GM04504 (cell line): ENCODE results near the gene TPM4.

Experiments
- DNase-seq: peaks from one replicate; pipeline ENCODE4 v3.0.0-alpha.2; 2012; ENCODE audit warnings: low read depth

Gene TPM4

DNA sequence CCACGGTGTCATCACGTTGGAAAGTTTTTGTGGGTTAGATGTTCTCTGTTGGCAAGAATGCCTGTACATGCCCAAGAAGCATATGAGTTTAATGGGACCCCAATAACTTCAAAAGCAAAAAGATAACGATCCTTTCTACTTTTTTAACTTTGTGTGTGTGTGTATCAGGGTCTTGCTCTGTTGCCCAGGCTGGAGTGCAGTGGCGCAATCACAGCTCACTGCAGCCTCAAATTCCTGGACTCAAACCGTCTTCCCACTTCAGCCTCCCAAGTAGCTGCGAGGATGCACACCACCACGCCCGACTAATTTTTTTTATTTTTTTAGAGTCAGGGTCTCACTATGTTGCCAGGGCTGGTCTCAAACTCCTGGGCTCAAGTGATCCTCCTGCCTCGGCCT lies 34.3 kb upstream of the TPM4 start:
- no peak for DNase-seq

GRCh38 chr19:16042533-16043085 lies 33.7 kb upstream of the TPM4 start:
- no peak for DNase-seq

DNA sequence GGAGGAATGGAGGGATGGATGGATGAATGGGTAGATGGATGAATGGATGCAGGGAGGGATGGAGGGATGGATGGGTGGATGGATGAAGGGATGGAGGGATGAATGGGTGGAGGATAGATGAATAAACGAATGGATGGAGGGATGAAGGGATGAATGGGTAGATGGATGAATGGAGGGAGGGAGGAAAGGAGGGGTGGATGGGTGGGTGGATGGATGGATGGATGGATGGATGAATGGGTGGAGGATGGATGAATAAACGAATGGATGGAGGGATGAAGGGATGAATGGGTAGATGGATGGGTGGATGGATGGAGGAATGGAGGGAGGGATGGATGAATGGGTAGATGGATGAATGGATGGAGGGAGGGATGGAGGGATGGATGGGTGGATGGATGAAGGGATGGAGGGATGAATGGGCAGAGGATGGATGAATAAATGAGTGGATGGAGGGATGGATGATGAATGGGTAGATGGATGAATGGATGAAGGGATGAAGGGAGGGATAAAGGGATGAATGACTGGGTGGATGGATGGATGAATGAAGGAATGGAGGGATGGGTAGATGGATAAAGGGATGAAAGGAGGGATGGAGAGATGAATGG lies 33.0 kb upstream of the TPM4 start:
- no peak for DNase-seq

- DNase-seq = no peak
Observed at GRCh38 chr19:16044746-16045145, 31.5 kb upstream of the TPM4 start.

- DNase-seq = no peak
Observed at GRCh38 chr19:16045171-16045570, 31.1 kb upstream of the TPM4 start.

- no peak for DNase-seq
Observed at GRCh38 chr19:16045893-16046292, 30.4 kb upstream of the TPM4 start.

DNA sequence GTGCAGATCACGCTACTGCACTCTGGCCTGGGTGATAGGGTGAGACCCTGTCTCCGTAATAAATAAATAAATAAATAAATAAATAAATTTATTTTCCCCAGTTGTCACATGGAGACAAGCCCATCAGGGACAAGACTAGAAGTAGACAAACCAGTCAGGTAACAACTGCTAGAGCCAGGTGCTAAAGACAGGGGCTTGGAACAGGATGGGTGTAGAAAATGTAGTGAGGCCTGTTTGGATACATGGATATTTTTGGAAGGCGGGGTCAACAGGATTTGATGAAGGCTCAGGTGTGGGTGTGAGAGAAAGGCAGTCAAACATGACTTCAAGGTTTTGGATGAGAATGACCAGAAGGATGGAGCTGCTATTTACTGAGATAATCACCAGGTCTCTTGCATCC lies 27.7 kb upstream of the TPM4 start:
- DNase-seq = no peak

GRCh38 chr19:16051254-16052025 lies 24.9 kb upstream of the TPM4 start:
- no peak for DNase-seq

DNA sequence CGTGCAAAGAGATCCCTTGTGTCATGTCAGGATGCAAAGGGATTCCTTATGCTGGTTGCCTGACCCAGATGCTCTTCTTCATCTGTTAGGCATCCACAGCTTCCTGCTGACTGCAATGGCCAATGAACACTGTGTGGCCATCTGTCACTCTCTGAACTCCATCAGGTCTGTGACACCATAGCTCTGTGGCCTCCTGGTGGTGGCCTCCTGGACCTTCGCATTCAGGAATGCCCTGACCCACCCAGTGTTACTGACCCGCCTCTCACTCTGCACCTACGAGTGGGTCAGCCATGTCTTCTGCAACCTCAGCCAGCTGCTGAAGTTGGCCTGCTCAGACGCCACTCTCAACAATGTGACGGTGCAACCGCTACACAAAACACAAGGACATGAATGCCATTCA lies 23.9 kb upstream of the TPM4 start:
- no peak for DNase-seq

- DNase-seq = no peak
Observed at GRCh38 chr19:16057062-16057461, 19.2 kb upstream of the TPM4 start.

- DNase-seq = no peak
Observed at GRCh38 chr19:16060294-16060693, 16.0 kb upstream of the TPM4 start.

DNA sequence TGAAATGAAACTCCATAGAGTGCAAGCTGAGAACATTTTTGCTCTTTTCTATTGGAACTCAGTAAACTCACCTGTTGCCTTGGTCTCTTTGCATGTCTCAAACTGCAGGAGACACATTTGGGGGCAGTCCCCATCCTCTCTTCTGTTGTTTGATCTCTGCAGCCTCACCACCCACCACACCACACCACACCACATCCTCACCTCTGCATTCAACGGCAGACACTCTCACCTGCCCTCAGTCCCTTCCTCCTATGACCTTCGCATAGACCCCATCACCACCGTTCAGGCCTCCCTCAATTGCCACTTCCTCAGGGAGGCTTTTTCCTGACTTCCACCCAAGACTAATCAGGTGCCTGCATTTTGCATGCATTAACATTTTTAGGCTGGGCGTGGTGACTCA lies 14.4 kb upstream of the TPM4 start:
- DNase-seq = no peak

- no peak for DNase-seq
Observed at GRCh38 chr19:16062789-16063188, 13.5 kb upstream of the TPM4 start.

DNA sequence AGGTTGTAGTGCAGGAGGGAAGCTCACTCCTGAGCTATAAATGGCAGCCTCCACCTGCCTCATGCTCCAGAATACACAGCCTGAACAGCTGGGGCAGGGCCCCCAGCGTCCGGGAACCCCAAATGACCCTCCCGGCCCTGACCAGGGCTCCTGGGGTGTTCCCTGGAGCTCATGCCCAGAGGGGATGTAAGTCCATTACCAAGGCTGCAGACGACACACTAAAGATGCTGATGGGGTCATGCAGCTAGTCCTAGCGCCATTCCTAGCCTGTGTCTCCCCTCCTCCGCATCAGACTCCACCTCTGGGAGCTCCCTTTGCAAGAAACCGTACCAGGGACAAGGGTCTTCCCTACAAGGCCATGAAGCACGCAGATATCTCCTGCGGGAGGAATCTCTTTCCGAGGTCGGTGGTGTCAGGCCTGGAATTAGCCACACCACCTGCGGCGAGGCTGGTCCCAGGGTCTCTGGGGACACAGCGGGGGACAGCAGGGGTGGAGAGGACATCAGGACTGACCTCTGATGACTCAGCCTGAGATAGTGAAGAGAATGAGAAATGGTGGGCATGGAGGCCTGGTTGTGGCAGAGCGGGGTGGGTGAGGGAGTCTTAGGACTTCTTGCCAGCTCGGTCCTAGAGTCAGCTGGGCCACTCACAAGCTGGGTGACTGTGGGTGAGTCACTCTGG lies 11.9 kb upstream of the TPM4 start:
- no peak for DNase-seq

- DNase-seq = no peak
Observed at GRCh38 chr19:16066611-16067104, 9.6 kb upstream of the TPM4 start.

DNA sequence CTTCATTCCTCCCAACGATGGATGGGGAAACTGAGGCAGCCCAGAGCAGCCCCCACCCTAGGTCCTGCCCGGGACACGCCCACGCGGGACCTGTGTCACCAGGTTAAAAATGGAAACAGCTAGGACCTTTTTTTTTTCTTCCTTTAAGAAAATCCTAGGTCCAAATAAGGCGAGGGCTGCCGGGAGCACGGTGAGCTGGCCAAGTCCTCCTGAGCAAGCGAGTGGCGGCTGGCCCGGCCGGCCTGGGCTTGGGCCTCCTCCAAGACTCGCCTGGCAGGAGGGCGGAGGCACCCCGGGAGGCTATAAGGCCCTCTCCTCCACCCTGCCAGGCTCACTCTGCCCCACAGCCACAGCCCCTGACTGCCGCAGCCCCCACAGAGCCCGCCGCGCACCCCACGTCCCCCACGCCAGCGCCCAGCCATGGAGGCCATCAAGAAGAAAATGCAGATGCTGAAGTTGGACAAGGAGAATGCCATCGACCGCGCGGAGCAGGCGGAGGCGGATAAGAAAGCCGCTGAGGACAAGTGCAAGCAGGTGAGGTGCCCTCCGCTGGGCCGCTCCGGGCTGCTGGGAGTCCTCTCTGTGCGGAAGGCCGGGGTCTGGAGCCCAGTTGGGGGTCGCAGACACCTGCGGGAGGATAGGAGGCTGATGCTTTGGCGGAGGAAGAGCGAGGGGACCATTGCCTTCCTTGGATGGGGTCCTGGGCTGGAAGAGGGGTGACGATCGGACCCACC lies 8.9 kb upstream of the TPM4 start:
- peak; percentile 61 for DNase-seq

- DNase-seq = no peak
Observed at GRCh38 chr19:16068696-16069259, 7.5 kb upstream of the TPM4 start.

DNA sequence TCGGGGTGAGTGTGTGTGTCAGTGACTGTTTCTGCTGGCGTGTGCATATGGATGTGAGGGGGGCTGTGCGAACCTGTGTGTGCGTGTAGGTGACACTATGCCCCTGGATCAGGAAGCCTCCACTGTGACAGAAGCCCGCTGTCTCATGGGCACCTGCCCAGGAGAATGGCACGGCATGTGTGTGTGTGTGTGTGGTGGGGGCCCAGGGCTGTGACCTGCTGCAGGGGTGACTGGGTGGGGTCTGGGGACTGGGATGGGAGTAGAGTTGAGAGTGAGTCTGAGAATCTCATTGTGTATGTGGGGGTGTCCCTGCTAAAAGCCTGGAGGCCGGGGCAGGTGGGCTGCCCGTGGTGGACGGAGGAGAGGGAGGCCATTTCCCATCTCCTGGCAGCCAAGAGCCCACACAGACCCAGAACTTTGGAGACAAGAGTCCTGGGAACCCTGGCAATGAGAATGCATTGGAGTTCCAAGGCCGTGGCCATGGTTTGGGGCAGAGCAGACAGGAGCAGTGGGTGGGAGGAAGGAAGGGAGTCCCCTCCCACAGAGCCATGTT lies 6.4 kb upstream of the TPM4 start:
- no peak for DNase-seq

DNA sequence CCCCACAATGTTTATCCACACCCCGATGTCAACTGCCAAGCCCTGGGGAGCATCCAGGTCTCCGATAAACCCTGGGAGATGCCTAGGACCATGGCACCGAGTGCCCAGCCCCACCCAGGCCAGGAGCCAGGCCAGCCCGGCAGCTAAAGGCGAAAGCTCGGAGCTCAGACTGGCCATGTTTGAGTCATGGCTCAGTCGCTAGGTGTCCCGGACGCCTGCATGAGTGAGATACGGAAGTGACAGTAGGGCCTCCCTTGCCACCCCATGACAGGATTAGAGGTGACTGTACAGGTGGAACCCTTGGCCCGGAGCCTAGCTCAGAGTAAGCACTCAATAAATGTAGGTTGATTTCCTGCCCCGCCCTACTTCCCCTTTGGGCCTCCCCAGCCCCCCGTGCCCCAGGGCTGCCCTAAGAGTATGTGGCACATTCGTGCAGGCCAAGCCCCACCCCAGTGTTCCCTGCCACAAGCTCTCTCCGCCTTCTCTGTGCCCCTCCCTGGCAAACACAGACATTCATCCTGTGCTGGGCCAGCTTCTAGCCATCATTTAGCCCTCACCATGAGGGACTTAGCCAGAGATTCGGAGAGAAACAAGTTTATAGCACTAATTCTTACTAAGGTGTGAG lies 5.8 kb upstream of the TPM4 start:
- no peak for DNase-seq

DNA sequence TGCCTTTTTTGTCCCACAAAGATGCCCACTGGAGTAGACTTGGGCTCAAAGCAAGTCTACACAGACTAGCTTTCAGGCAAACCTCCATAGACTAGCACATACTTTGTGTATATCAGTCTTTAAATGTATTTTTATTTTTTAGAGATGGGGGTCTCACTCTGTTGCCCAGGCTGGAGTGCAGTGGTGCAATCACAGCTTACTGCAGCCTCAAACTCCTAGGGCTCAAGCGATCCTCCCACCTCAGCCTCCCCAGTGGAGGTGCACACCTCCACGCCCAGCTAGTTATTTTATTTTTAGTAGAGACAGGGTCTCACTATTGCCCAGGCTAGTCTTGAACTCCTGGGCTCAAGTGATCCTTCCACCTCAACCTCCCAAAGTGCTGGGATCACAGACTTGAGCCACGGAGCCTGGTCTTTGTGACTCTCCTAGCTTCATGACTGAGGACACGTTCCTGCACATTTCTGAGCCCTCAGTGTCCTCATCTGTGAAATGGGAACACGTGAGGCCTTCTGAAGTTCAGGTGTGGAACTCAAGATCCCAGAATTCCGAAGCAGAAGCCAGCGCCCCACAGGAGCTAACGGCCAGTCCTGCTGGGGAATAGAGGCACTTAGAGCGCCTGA lies 5.1 kb upstream of the TPM4 start:
- no peak for DNase-seq

DNA sequence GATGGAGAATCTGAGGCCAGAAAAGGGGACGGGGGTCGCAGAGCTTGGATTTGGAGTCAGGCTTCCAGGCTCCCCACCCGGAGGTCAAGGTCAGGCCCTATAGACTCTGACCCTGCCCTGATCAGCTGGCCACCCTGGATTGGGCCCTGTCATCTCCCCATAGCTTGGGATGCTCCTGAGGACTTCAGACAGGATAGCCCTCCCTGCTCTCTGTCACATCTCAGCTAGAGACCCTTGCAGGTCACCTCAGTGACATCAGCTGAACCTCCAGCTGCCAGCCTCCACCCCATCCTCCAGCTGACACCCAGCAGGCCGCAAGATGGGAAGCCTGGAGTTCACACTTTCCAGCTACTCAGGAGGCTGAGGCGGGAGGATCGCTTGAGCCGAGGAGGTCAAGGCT lies 2.8 kb upstream of the TPM4 start:
- no peak for DNase-seq
